GM18907 (cell line): ENCODE results near the gene SLC1A7.

ENCODE experiments used
- ATAC-seq: cut with Tn5 transposase; IDR thresholded peaks from one replicate; pipeline ENCODE4 v1.9.1; 2021; ENCODE audit warnings: mild to moderate bottlenecking, moderate library complexity; ENCODE audit not compliant: unreplicated experiment

Gene SLC1A7

DNA sequence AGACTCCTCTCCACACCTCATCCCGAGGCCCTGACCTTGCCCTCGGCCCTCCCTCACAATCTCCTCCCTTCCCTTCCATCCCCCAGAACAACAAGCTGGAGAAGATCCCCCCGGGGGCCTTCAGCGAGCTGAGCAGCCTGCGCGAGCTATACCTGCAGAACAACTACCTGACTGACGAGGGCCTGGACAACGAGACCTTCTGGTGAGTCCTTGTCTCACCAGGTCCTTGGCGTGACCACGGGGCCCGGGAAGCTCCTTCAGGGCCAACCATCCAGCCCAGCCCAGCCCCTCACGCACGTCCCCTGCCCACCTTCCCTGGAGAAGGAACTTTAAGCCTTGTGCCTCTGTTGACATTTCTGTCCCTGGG lies 64.9 kb downstream of the SLC1A7 start:
- ATAC-seq: no peak

DNA sequence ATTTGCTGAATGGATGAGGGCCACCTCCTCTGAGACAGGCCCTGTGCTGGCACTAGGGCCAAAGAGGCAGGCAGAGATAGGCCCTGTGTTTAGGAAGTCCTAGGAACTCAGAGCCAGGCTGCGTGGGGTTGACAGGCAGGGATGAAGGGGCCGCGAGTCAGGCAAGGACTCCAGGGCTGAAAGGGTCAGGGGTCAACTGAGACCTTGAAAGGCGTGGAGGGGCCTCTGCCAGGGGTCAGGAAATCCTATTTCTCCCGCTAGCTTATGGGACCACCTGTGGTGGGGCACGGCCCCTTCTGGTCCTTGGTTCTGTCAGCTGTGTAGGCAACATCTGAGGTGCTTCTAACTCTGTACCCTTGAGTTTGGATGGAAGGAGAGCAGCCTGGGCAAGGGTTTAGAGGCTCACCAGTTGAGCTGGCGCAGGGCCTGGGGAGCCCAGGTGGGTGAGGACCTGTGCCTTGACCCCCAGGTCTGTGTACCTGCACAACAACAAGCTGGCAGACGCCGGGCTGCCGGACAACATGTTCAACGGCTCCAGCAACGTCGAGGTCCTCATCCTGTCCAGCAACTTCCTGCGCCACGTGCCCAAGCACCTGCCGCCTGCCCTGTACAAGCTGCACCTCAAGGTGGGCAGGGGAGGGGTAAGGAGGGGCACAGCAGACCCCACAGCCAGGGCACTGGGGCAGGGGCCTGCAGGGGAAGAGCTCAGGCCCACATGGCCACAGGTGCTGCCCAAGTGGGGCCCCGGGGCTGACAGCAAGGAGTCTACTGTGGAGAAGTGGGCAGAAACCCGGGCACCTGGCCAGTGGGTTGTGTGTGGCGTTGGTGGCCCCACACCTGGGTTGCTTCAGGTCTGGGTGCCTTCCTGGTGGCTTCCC lies 65.5 kb downstream of the SLC1A7 start:
- no peak for ATAC-seq

DNA sequence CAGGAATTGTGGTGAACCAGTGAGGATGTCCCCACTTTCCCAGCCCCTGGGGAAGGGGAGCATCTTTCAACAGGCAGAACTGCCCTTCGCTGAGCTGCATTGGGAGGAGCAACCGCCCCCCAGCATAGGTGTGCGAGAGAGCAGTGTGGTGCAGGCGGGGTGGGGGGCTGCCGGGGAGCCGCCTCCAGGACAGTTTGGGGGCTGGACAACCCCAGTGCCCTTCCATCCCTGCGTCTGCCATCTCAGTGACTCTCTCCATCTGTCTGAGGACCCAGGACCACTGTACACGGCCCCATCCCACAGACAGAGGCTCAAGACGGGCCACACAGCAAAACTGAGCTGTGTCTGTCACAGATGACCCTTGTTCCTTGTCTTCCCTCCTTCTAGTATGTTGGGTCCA lies 66.3 kb downstream of the SLC1A7 start:
- ATAC-seq: no peak

DNA sequence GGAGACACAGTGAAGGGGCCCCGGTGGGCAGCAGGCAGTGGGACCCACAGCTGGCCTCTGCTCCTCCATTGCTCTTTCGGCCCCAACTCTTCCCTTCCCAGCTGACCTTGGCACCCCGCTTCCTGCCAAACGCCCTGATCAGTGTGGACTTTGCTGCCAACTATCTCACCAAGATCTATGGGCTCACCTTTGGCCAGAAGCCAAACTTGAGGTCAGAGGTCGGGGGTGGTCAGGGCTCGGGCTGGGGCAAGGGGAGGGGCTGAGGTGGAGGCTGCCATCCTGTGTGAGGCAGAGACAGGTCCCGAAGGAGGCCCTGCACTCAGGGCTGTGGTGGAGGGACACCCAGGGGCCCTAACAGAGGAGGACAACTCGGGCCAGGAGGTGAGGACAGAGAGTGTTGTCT lies 66.7 kb downstream of the SLC1A7 start:
- no peak for ATAC-seq

DNA sequence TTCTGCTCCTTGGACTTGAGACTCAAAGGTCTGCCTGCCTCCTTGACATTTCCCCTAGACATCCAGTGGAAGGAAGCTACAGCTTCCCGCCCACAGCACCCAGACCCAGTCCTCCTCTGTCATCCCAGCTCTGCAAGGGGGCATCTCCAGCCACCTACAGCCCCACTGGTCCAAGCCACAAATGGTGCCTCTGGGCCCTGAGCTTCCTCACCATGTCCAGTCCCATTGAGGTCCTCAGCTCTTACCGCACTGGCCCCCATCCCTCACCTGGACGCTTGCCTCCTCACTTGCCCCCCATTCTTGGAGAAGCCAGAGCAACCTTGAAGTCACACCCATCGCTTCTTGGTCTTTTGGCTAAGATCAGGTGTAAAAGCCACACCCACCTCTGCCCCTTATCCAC lies 67.2 kb downstream of the SLC1A7 start:
- ATAC-seq: no peak

DNA sequence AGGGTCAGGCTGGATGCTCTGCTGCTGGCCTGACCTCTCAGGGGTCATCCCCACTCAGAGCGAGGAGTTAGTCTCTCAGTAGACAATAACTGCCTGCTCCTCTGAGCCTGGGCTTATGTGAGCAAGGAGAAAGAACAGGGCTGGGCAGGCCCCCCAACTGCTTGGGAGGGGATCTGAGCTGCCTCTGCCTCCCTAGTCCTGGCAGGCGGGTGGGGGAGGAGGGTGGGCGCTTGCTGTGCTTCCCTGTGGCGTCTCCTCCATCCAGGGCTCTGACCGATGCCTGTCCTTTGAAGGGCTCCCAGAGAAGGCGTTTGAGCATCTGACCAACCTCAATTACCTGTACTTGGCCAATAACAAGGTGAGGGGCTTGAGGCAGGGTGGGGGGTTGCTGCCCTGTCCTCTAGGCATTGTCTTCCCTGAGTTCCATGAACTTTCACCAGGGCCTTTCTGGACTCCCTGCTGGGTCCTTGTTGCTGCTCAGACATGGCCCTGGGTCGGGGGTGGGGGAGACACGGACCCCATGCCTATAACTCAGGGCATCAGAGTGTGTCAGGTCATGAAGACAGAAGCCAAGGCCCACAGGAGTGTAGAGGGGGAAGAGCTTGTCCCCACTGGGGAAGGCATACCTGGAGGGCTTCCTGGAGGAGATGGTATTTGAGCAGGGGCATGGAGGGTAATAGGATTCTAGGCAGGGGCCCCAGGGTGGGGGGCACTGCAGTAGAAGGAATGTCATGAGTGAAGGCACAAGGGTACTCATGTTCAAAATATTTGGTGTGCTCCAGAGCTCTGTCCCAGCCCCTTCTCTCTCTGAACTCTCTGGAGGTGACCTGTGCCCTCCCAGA lies 67.9 kb downstream of the SLC1A7 start:
- ATAC-seq: no peak

DNA sequence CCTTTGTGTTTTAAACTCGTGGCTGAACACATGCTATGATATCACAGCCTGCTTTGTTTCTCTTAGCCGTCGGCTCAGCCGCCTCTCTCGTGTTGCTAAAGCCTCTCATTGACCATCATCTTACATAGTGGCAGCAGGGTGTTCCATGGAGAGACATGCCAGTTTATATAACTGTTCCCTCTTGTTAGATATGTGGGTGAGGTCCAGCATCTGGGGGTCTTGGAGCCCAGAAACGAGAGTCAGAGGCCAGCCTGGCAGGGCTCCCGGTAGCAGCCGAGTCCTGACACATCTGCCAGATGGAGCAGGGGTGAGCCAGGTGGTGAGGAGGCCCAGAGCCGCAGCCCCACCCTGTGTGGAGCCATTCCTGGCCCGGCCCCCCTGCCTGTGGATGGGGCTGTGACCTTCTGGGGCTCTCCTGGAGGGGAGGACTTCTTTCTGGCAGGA lies 68.5 kb downstream of the SLC1A7 start:
- ATAC-seq: no peak

DNA sequence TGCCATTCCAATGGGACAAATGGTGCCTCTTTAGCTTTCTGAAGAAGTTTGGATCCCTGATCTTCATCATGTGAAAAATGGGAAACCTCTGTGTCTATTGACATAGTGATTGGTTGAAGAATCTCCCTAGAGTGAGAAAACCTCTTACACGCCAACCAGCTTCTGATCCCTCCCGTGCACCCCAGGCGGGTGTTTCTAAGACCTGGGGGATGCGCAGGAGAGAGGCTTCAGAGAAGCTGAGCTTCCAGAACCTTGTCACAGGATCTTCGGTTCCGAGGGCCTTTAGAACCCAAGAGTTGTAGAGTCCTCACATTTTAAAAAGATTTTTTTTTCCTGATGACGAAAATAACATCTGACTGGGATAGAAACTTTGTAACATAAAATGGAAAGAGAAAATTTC lies 69.2 kb downstream of the SLC1A7 start:
- no peak for ATAC-seq

DNA sequence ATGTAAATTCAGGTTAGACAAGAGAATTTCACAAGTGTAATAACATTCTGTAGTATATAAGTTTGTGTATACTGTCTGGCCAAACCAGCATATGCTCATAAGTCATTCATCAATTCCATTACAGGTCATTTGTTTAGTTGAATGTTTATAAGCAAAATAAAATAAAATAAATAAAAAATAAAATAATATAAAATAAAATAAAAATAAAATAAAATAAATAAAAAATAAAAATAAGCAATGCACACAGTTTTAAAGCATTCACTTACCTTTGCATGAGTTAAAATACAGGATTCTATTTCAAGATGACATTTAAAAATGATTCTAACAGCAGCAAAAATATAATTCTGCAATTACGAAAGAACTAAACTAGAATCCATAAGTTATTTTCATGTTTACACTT lies 70.5 kb downstream of the SLC1A7 start:
- ATAC-seq: no peak

DNA sequence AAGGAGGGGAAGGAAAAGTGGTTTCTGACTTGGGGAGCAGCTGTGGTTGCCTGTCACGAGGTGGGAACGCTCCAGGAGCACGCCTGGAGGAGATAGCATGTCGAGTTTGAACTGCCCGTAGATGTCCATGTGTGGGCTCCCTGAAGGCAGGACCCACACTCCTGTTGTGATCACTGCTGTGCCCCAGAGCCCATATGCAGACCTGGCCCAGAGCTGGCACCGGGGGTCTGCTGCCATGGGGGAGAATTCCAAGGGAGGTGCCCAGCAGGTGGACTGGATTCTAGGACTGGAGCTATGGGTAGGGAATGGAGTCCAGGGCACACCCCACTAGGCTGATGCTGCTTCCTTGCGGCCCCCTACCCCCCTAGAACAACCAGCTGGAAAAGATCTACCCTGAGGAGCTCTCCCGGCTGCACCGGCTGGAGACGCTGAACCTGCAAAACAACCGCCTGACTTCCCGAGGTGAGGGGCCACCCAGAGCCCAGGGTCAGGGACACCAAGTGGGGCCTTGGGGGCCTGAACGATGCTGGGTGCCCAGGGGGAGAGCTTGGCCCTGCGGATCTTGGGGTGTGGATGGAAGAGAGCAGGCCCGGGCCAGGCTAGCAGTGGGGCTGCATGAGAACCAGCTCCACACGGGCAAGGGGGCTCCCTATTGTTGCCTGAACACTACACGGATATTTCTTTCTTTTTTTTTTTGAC lies 71.1 kb downstream of the SLC1A7 start:
- no peak for ATAC-seq

DNA sequence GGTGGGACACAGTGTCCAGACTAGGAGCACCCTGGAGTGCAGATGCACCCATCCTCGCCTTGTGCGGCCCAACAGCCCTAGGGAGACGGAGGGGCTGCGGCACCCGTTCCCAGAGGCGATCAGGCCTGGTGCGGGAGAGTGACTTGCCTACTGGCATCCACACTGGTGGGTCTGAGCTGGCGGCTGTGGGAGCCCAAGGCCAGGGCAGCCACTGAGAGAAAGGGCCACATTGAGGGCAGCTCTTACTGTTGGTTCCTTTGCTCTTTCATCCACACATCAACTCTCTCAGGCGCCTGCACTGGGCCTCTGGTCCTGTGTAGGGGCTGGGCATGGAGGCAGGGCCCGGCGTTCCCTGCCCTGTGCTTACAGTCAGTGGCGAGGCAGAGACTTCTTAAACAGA lies 71.8 kb downstream of the SLC1A7 start:
- ATAC-seq: no peak

DNA sequence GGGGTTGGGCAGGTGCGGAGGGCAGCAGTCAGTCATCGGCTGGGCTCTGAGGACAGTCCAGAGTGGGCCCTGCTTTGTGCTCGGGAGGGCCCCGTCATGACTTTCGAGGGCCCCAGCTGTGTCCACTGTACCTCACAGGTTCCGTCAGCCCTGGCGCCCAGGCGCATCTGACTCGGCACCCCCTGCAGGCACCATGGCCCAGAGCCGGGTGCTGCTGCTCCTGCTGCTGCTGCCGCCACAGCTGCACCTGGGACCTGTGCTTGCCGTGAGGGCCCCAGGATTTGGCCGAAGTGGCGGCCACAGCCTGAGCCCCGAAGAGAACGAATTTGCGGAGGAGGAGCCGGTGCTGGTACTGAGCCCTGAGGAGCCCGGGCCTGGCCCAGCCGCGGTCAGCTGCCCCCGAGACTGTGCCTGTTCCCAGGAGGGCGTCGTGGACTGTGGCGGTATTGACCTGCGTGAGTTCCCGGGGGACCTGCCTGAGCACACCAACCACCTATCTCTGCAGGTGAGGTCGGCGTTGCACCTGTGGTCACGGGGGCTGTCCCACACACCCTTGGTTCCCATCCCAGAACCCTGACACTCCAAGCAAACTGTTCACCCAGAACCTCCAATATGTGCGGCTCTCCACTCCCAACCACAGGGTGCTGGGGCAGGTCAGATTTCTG lies 72.6 kb downstream of the SLC1A7 start:
- ATAC-seq: no peak

DNA sequence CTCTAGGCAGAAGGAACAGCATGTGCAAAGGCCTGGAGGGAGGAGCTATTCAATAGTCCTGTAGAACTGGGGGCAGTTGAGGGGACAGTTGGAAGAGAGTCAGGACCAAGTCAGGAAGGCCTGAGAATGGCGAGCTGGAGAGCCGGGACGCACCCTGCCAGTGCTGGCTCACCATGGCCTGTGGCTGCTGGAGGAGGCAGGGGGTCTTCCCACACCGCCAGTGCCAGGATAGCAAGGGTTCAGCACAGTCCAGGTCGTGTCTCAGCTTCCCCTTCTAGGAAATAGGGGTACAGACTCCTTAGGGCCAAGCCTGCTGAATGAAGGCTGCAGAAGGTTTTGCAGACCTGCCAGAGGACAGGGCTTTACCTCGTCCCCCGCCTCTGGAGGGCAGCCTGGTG lies 73.2 kb downstream of the SLC1A7 start:
- ATAC-seq: no peak

DNA sequence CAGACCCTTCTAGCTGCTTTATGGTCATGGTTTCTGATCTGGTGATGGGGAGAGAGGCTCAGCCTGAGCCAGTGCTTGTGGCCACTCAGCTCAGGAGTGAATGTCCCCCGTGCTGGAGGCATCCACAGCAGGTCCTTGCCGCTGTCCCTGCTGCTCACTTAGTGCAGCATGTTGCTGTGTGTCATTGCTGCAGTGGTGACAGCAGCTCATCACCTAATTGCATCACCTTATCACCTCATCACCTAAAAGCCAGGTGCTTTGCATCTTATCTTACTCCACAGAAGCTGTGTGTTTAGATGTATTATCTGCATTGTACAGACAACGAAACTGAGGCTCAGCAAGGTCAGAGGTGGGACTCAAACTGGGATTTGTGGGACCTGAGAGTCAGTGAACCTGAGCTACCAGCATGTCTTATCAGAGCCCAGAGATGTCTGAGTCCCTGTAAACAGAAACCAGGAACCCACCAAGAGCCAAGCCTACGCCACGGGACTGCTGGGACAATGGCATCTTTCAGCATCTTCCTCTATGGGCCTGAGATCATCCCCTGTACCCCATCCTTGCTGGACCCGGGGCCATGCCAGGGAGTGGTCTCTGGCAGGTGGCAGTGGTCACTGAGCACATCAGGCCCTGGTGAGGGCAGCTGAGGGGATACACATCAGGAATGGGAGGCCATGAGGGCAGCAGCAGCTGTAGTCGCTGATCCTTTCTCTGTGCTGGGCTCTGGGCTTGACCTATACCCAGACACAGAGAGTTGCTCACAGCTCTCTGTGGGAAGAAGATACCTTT lies 73.9 kb downstream of the SLC1A7 start:
- ATAC-seq: no peak

DNA sequence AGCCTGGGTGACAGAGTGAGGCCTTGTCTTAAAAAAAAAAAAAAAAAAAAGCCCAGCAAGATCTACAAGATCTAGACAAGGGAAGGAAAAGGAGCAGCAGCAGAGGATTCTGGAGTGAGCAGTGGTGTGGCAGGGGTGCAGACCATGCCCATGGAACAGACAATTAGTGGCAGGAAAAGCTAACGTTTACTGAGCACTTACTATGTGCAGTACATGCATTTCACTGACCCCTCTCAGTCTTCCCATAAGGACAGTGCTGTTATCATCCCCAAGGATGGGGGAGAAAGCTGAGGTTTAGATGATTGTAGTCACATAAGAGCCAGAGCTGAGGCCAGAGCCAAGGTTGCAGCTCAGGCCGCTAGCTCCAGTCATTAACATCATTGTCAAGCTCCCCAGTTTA lies 74.6 kb downstream of the SLC1A7 start:
- no peak for ATAC-seq

DNA sequence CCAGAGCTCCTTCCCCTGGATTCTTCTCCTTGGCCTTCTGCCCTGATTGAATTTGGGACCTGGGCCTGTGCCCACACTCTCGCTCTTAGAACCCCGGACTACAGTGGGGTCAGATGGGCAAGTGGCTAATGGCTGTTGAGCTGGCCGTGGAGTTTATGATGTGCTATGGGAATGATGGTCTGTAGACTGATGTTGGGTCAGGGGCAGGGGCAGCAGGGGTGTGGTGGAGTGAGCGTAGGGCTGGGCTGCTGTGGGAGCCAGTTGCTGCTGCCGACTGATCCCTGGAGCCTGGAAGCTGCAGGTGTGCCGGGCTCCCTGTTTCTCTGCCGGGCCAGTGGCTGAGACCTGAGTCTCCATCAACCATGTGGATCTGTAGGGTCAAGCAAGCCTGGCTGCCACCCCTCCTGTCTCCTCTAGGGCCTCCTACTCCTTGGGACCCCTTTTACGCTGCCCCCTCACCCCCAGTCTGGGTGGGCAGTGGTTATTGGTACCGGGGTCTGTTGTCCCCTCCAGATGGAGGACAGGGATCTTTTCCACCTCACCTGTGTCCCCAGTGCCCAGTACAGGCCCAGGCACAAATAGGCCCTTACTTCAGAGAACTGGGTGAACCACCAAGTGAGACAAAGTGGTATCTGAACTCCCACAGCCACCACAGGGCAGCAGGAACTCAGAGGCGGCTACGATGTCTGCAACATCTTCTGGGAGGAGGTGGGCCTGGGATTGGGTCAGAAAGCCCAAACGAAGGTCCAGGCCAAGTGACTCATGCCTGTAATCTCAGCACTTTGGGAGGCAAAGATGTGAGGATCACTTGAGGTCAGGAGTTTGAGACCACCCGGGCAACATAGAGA lies 75.3 kb downstream of the SLC1A7 start:
- no peak for ATAC-seq

DNA sequence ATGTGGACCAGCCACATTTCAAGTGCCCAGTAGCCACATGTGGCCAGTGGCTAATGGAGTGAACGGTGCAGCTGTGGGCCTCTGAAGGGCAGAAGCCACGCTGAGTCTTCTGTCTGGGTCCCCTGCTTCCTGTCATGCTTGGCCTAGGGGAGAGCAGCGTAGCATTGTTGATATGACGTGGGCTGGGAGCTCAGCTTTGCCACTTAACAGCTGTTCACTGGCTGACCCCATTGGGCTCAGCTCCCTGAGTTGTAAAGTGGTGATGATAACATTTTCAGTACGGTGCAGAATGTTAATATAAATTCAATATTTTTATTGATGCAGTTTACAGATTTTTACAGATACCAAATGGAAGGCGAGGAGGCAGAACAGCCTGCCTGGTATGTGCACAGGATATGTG lies 76.0 kb downstream of the SLC1A7 start:
- ATAC-seq: no peak

DNA sequence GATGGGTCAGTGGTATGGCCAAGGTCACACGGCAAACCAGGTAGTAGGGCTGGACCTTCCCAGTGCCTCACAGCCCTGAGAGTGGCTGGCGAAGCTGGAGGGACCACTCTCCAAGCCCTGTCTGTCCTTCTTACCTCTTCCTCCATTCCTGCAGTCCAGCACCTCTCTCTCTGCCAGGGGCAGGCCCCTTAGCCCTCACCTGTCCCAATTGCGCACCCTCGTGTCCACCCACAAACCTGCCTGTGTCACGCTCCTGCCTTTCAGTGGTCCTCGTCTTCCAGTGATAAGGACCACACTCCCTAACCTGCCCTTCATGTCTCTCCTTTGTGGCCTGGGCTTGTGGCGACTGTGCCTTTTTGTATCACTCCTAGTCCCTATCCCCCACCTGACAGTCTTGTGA lies 77.0 kb downstream of the SLC1A7 start:
- no peak for ATAC-seq

DNA sequence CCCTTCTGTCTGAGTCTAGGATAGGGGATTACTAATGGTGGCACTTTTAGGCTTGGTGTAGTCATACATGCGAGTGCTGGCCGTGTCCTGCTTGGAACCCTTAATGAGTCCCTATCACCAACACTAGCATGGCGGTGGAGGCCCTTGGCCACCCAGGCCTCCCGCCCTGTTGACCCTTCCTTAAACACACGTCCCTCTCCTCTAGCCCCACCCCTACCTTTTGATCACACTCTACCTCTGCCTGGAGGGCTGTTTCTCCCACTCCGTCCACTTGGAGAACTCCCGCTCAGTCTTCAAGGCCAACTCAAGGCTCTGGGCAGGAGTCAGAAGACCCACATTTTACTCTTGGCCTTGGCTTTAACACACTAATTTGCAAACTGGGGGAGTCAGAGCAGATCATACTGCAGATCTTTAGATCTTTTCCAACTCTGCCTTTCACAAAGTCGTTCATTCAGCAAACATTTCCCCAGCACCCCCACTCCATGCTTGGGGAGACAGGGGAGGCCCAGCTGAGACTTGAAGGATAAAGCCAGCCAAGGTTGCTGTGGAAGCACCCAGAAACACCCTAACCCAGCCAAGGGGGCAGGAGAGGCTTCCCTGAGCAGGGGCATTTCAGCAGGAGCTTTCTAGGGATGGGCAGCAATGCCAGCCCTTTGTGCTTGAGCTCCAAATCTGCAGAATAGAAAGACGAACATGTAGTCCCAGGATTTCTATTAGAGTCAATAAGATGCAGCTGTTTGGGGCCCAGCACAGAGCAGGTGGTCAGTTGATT lies 78.5 kb downstream of the SLC1A7 start:
- ATAC-seq: no peak
